B cell (primary cell): ENCODE data around the gene GSTT4. TPM values are rescaled to one million over a fixed set of nuclear protein-coding genes. Genes with fewer than 3 reads are reported as not detected.
"Not testable (repeated sequence)": the region's sequence is repeated elsewhere in the genome, so short reads cannot be mapped to it uniquely, and the experiment has no call there.

Experiments used
- ATAC-seq: fragments of 200-7000 bp; cut with Tn5 transposase; one replicate; pipeline ENCODE4 v1.10.0; 2021; ENCODE audit warnings: low read depth, mild to moderate bottlenecking, moderate number of reproducible peaks, moderate library complexity
- CTCF ChIA-PET: fragments of 350-600 bp; sonication (Branson Sonifier 250); formaldehyde crosslinking; loops from one replicate; lab custom pipeline; 2021; ENCODE audit warnings: antibody characterized with exemption, inconsistent platforms; lab: Charles Lee
- POLR2A ChIA-PET: fragments of 350-600 bp; sonication (Branson Sonifier 250); formaldehyde crosslinking; loops from one replicate; lab custom pipeline; 2021; ENCODE audit warnings: antibody characterized with exemption; lab: Charles Lee
- DNase-seq: peaks from one replicate; pipeline ENCODE4 v3.0.0; 2013
- H2AFZ ChIP-seq: 2 replicates; pipeline ENCODE4 v1.6.1; 2012; ENCODE audit warnings: mild to moderate bottlenecking, low read depth, low read length; ENCODE audit not compliant: insufficient read depth, poor library complexity, severe bottlenecking
- H3K27ac ChIP-seq, 2 donors: 1 replicate in 1 of 2; 2 replicates in 1 of 2; pipeline ENCODE4 v1.5.1; 2012 to 2013; ENCODE audit warnings: low read length in 2 of 2, mild to moderate bottlenecking in 2 of 2, moderate library complexity in 1 of 2
- H3K27me3 ChIP-seq, 4 experiments: fragments of 200-600 bp in 1 of 4; sonication (generic) in 1 of 4; replicated peaks in 1 of 4; 1 replicate in 2 of 4; 2 replicates in 2 of 4; pipeline versions ENCODE4 v1.6.1 to v1.7.0; 2013 to 2016; ENCODE audit warnings: low read length in 3 of 4, mild to moderate bottlenecking in 2 of 4, mixed read lengths in 1 of 4, moderate library complexity in 1 of 4; ENCODE audit not compliant: insufficient read depth in 4 of 4, control insufficient read depth in 3 of 4; ENCODE audit errors: control extremely low read depth in 1 of 4
- H3K36me3 ChIP-seq, 2 experiments: replicated peaks in 1 of 2; 1 replicate in 1 of 2; 2 replicates in 1 of 2; pipeline versions ENCODE4 v1.6.1 to v1.7.1; 2013; ENCODE audit warnings: low read length in 1 of 2; ENCODE audit not compliant: insufficient read depth in 2 of 2, control insufficient read depth in 1 of 2; ENCODE audit errors: control extremely low read depth in 1 of 2, extremely low read depth in 1 of 2
- H3K4me1 ChIP-seq, 2 donors: fragments of 200-600 bp in 1 of 2; sonication (generic) in 1 of 2; 1 replicate in 1 of 2; 2 replicates in 1 of 2; pipeline versions ENCODE4 v1.5.1 to v1.6.1; 2013 to 2017; ENCODE audit warnings: low read length in 2 of 2; ENCODE audit not compliant: control insufficient read depth in 2 of 2, insufficient read depth in 2 of 2
- H3K4me2 ChIP-seq: replicated peaks from 2 replicates; pipeline ENCODE3; 2012; ENCODE audit warnings: mild to moderate bottlenecking, low read depth, low read length; ENCODE audit not compliant: poor library complexity, severe bottlenecking
- H3K4me3 ChIP-seq, 5 experiments: fragments of 200-600 bp in 1 of 5; sonication (generic) in 1 of 5; 1 replicate in 3 of 5; 2 replicates in 2 of 5; pipeline versions ENCODE4 v1.5.1 to v1.7.0; 2011 to 2016; ENCODE audit warnings: low read length in 4 of 5, mild to moderate bottlenecking in 4 of 5, low read depth in 2 of 5, control low read depth in 1 of 5, moderate library complexity in 1 of 5; ENCODE audit not compliant: insufficient read depth in 1 of 5; ENCODE audit errors: control extremely low read depth in 1 of 5, extremely low read depth in 1 of 5
- H3K79me2 ChIP-seq: fragments of 200-600 bp; sonication (generic); one replicate; pipeline ENCODE4 v1.6.0; 2016; ENCODE audit warnings: low read length; ENCODE audit not compliant: control insufficient read depth, insufficient read depth
- H3K9ac ChIP-seq: fragments of 200-600 bp; sonication (generic); 2 replicates; pipeline ENCODE4 v1.6.1; 2017; ENCODE audit warnings: mild to moderate bottlenecking, low read length, moderate library complexity
- H3K9me3 ChIP-seq, 3 donors: one replicate each; pipeline versions ENCODE4 v1.6.1 to v1.7.1; 2013; ENCODE audit warnings: low read length in 2 of 3; ENCODE audit not compliant: control insufficient read depth in 2 of 3, insufficient read depth in 1 of 3; ENCODE audit errors: control extremely low read depth in 1 of 3
- H4K20me1 ChIP-seq: 2 replicates; pipeline ENCODE4 v1.6.0; 2012; ENCODE audit warnings: mild to moderate bottlenecking, low read length; ENCODE audit not compliant: insufficient read depth, control insufficient read depth, poor library complexity, severe bottlenecking
- H3K27ac Mint-ChIP-seq: one replicate; pipeline ENCODE4 v1.8.0; 2021; ENCODE audit warnings: mixed read lengths
- H3K27me3 Mint-ChIP-seq: one replicate; pipeline ENCODE4 v1.8.0; 2021; ENCODE audit warnings: mixed read lengths
- H3K4me1 Mint-ChIP-seq: one replicate; pipeline ENCODE4 v1.8.0; 2021; ENCODE audit warnings: mixed read lengths
- H3K4me3 Mint-ChIP-seq: one replicate; pipeline ENCODE4 v1.8.0; 2021; ENCODE audit warnings: mixed read lengths
- H3K9me3 Mint-ChIP-seq: one replicate; pipeline ENCODE4 v1.8.0; 2022; ENCODE audit warnings: mixed read lengths; ENCODE audit not compliant: insufficient read depth
- EZH2 ChIP-seq: IDR thresholded peaks from 2 replicates; pipeline ENCODE4 v1.6.1; 2012; ENCODE audit warnings: borderline replicate concordance, low read depth, mild to moderate bottlenecking, moderate library complexity, low read length; ENCODE audit not compliant: insufficient read depth, poor library complexity, severe bottlenecking
- WGBS: methylation state at CpG from one replicate; pipeline ENCODE4 v1.1.5; 2013; ENCODE audit warnings: missing lambda C conversion rate; ENCODE audit not compliant: insufficient coverage; 5-methylcytosine and 5-hydroxymethylcytosine counted together
- intact Hi-C: fragments of 100-400 bp; cut with micrococcal nuclease; formaldehyde crosslinking; loops from one replicate; pipeline ENCODE4 v1.10.0; 2022
- polyA plus RNA-seq: library from polyadenylated mRNA; depleted of rRNA; stranded (reverse); fragments of >200 nt; gene quantifications from 2 replicates; pipeline ENCODE4 v1.2.3, GENCODE V29; 2012
- total RNA-seq, 2 donors: library from RNA; stranded (reverse); fragments of 120-200 nt in 1 of 2; gene quantifications; 1 replicate in 1 of 2; 2 replicates in 1 of 2; pipeline versions ENCODE4 v1.2.3 to v1.2.4, GENCODE V29; 2013 to 2022
- TF ChIP-seq, protein P1 (sequence below): fragments of 200-600 bp; IDR thresholded peaks from one replicate; pipeline ENCODE4 v1.8.0; 2022; ENCODE audit warnings: antibody characterized with exemption, mild to moderate bottlenecking

Gene GSTT4
- total and polyA plus RNA-seq, 2 donors (not counting 1 experiment from before 2014, with no cell fraction given): not detected

DNA sequence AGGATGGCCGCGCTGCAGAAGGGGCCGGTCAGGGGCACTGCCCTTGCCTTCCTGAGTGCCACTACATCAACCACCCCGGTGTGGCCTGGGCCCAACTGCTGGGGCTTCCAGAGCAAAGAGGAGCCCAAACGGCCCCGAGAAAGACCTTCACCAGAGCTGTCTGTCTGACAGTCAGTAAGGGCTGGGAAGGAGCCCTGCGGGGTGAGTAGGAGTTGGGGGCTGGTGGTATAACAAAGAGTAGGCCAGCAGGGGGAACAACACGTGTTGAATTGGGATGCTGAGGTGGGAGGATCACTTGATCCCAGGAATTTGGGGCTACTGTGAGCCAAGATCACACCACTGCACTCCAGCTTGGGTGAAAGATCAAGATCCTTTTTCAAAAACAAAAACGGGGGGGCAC lies 3.9 kb downstream of the GSTT4 start:
- peaks cover 5% of the 10 kb centered on the region for H3K27me3 Mint-ChIP-seq
- H3K27ac ChIP-seq: no peak overlapping the region
- H3K27ac Mint-ChIP-seq: no peak overlapping the region
- no peak overlapping the region for H2AFZ ChIP-seq
- DNase-seq (no peak), ATAC-seq (no peak)
- TF ChIP-seq EZH2: no peak
- TF ChIP-seq, protein P1, sequence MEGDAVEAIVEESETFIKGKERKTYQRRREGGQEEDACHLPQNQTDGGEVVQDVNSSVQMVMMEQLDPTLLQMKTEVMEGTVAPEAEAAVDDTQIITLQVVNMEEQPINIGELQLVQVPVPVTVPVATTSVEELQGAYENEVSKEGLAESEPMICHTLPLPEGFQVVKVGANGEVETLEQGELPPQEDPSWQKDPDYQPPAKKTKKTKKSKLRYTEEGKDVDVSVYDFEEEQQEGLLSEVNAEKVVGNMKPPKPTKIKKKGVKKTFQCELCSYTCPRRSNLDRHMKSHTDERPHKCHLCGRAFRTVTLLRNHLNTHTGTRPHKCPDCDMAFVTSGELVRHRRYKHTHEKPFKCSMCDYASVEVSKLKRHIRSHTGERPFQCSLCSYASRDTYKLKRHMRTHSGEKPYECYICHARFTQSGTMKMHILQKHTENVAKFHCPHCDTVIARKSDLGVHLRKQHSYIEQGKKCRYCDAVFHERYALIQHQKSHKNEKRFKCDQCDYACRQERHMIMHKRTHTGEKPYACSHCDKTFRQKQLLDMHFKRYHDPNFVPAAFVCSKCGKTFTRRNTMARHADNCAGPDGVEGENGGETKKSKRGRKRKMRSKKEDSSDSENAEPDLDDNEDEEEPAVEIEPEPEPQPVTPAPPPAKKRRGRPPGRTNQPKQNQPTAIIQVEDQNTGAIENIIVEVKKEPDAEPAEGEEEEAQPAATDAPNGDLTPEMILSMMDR: no peak
- ChIA-PET POLR2A (no interaction called here), CTCF (no interaction called here)
- WGBS: 90% methylated on average over 9 of the region's 9 CpGs
- H3K27me3 ChIP-seq: peaks cover 0 to 9% (median 2%) of the 10 kb centered on the region in 4 experiments
- peaks cover 2% of the 10 kb centered on the region for H3K4me1 Mint-ChIP-seq
- no peak overlapping the region for H3K9ac ChIP-seq
- H3K9me3 ChIP-seq: no peaks in the 10 kb centered on the region
- intact Hi-C loops: no loop called here
- no peak overlapping the region for H3K4me2 ChIP-seq
- no peaks in the 10 kb centered on the region for H3K4me1 ChIP-seq
- no peak overlapping the region for H3K4me3 ChIP-seq
- no peaks in the 10 kb centered on the region for H3K9me3 Mint-ChIP-seq
- H3K36me3 ChIP-seq: no peaks in the 10 kb centered on the region
- H4K20me1 ChIP-seq: no peaks in the 10 kb centered on the region
- H3K79me2 ChIP-seq: no peaks in the 10 kb centered on the region
- H3K4me3 Mint-ChIP-seq: no peak overlapping the region

DNA sequence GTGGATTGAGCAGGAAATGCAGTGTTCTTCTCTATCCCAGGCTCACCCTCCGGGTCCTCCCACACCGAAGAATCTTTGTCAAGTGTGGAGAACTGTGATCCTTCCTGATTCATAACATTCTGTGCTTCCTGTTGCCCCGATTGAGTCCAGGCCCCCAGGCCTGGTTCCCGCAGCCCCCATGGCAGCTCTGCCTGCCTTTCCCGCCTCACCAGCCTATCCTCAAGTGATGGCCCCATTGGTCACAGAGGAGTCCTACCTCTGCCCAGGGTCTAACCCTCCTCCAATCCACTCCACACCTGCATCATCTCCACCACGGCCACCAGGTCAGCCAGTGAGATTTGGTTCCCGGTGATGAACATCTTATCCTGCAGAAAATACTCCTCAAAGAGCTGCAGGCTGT lies 5.5 kb downstream of the GSTT4 start:
- H2AFZ ChIP-seq, H3K27me3 ChIP-seq, H3K4me1 ChIP-seq, H3K4me3 ChIP-seq, H3K27ac ChIP-seq, H3K4me3 Mint-ChIP-seq, H3K27ac Mint-ChIP-seq, H3K4me2 ChIP-seq, POLR2A ChIA-PET, H3K79me2 ChIP-seq, H4K20me1 ChIP-seq, CTCF ChIA-PET, DNase-seq, ATAC-seq, H3K27me3 Mint-ChIP-seq, H3K9me3 ChIP-seq, H3K9me3 Mint-ChIP-seq, H3K9ac ChIP-seq, H3K36me3 ChIP-seq, H3K4me1 Mint-ChIP-seq: not testable (repeated sequence)
- intact Hi-C loops: loop anchor here (5.0 kb wide), 1 partner anchor 47 kb away; no protein-coding TSS in a partner anchor
- WGBS: 79% methylated on average over 6 of the region's 7 CpGs
